GM23338 (cell line): ENCODE data around the gene B4GALT3. TPM values are rescaled to one million over a fixed set of nuclear protein-coding genes. Genes with fewer than 3 reads are reported as not detected.

Source experiments
- ATAC-seq: fragments of 200-7000 bp; cut with Tn5 transposase; 3 replicates; pipeline ENCODE4 v1.9.1; 2020
- DNase-seq: peaks from one replicate; pipeline ENCODE4 v3.0.0-alpha.2; 2015; ENCODE audit warnings: low spot score
- H2AFZ ChIP-seq: fragments of 200-600 bp; sonication (generic); 2 replicates; pipeline ENCODE4 v1.8.0; 2016; ENCODE audit warnings: antibody characterized with exemption, mild to moderate bottlenecking, moderate library complexity
- H3F3A ChIP-seq: fragments of 200-600 bp; sonication (generic); replicated peaks from 2 replicates; pipeline ENCODE4 v1.8.0; 2017; ENCODE audit warnings: antibody characterized with exemption, mixed run types, low read depth
- H3K27ac ChIP-seq: fragments of 200-600 bp; sonication (generic); 2 replicates; pipeline ENCODE4 v1.6.1; 2016; ENCODE audit warnings: low read depth
- H3K27me3 ChIP-seq: fragments of 200-600 bp; sonication (generic); 2 replicates; pipeline ENCODE4 v1.8.0; 2016; ENCODE audit warnings: mild to moderate bottlenecking, mixed run types, moderate library complexity; ENCODE audit not compliant: insufficient read depth
- H3K36me3 ChIP-seq: fragments of 200-600 bp; sonication (generic); 2 replicates; pipeline ENCODE4 v1.8.0; 2016; ENCODE audit warnings: mild to moderate bottlenecking; ENCODE audit not compliant: insufficient read depth
- H3K4me1 ChIP-seq: fragments of 200-600 bp; sonication (generic); 2 replicates; pipeline ENCODE4 v1.8.0; 2016; ENCODE audit warnings: mild to moderate bottlenecking, moderate library complexity; ENCODE audit not compliant: insufficient read depth
- H3K4me2 ChIP-seq: fragments of 200-600 bp; sonication (generic); 2 replicates; pipeline ENCODE4 v1.7.1; 2017; ENCODE audit warnings: mixed run types
- H3K4me3 ChIP-seq: fragments of 200-600 bp; sonication (generic); 2 replicates; pipeline ENCODE4 v1.6.1; 2016; ENCODE audit warnings: mixed run types
- H3K79me2 ChIP-seq: fragments of 200-600 bp; sonication (generic); replicated peaks from 2 replicates; pipeline ENCODE4 v1.8.0; 2017; ENCODE audit warnings: mild to moderate bottlenecking; ENCODE audit not compliant: insufficient read depth
- H3K9me2 ChIP-seq: fragments of 200-600 bp; sonication (generic); 2 replicates; pipeline ENCODE4 v1.8.0; 2017; ENCODE audit not compliant: insufficient read depth
- H4K20me1 ChIP-seq: fragments of 200-600 bp; sonication (generic); replicated peaks from 2 replicates; pipeline ENCODE4 v1.8.0; 2017; ENCODE audit warnings: mild to moderate bottlenecking; ENCODE audit not compliant: insufficient read depth
- H3K27ac Mint-ChIP-seq: 2 replicates; pipeline ENCODE4 v1.8.0; 2020; ENCODE audit warnings: inconsistent platforms, mild to moderate bottlenecking, moderate library complexity, mixed read lengths
- H3K27me3 Mint-ChIP-seq: 3 replicates; pipeline ENCODE4 v1.8.0; 2022; ENCODE audit warnings: low read depth, mild to moderate bottlenecking, moderate library complexity, mixed read lengths, inconsistent platforms; ENCODE audit not compliant: insufficient read depth, poor library complexity
- H3K36me3 Mint-ChIP-seq: 3 replicates; pipeline ENCODE4 v1.8.0; 2021; ENCODE audit warnings: low read depth, mild to moderate bottlenecking, inconsistent platforms, moderate library complexity, mixed read lengths
- H3K4me1 Mint-ChIP-seq: 3 replicates; pipeline ENCODE4 v1.8.0; 2020; ENCODE audit warnings: mild to moderate bottlenecking, inconsistent platforms, mixed read lengths
- H3K4me3 Mint-ChIP-seq: 3 replicates; pipeline ENCODE4 v1.8.0; 2021; ENCODE audit warnings: moderate library complexity, mild to moderate bottlenecking, inconsistent platforms, mixed read lengths
- H3K9me3 Mint-ChIP-seq: 3 replicates; pipeline ENCODE4 v1.8.0; 2020; ENCODE audit warnings: moderate library complexity, mild to moderate bottlenecking, inconsistent platforms, mixed read lengths
- CREB1 ChIP-seq: fragments of 250-450 bp; sonication (Bioruptor Pico); IDR thresholded peaks from 2 replicates; pipeline ENCODE4 v1.5.0; 2020; ENCODE audit warnings: low read depth, mild to moderate bottlenecking, moderate library complexity
- CTCF ChIP-seq, 2 experiments: fragments of 200-600 bp in 1 of 2; sonication (generic) in 1 of 2; conservative IDR thresholded peaks; 2 replicates each; pipeline versions ENCODE4 v1.5.1 to v1.6.1; 2016 to 2017; ENCODE audit warnings: antibody characterized with exemption in 2 of 2, low read depth in 2 of 2, mild to moderate bottlenecking in 2 of 2, moderate library complexity in 1 of 2
- ETS1 ChIP-seq: IDR thresholded peaks from 2 replicates; pipeline ENCODE4 v1.6.1; 2016; ENCODE audit warnings: antibody characterized with exemption
- EZH2 ChIP-seq: fragments of 200-600 bp; sonication (generic); IDR thresholded peaks from one replicate; pipeline ENCODE4 v1.8.0; 2017; ENCODE audit warnings: antibody characterized with exemption, mild to moderate bottlenecking, low read depth; ENCODE audit not compliant: unreplicated experiment
- EZH2phosphoT487 ChIP-seq: fragments of 200-600 bp; sonication (generic); IDR thresholded peaks from one replicate; pipeline ENCODE4 v1.8.1; 2018; ENCODE audit warnings: antibody characterized with exemption; ENCODE audit not compliant: unreplicated experiment
- JUNB ChIP-seq: IDR thresholded peaks from one replicate; pipeline ENCODE4 v1.6.1; 2016; ENCODE audit warnings: antibody characterized with exemption; ENCODE audit not compliant: unreplicated experiment
- POLR2AphosphoS5 ChIP-seq: IDR thresholded peaks from 2 replicates; pipeline ENCODE4 v1.6.1; 2016; ENCODE audit warnings: antibody characterized with exemption, low read depth
- REST ChIP-seq: IDR thresholded peaks from one replicate; pipeline ENCODE4 v1.6.1; 2018; ENCODE audit warnings: antibody characterized with exemption; ENCODE audit not compliant: unreplicated experiment
- STAT1 ChIP-seq: IDR thresholded peaks from one replicate; pipeline ENCODE4 v1.6.1; 2016; ENCODE audit warnings: antibody characterized with exemption; ENCODE audit not compliant: unreplicated experiment
- ZNF114 ChIP-seq: fragments of 250-450 bp; sonication (Bioruptor Pico); IDR thresholded peaks from 2 replicates; pipeline ENCODE4 v1.5.0; 2020; ENCODE audit warnings: mild to moderate bottlenecking, moderate library complexity
- ZNF331 ChIP-seq: fragments of 250-450 bp; sonication (Bioruptor Pico); IDR thresholded peaks from 2 replicates; pipeline ENCODE4 v1.5.0; 2020; ENCODE audit warnings: low read depth, mild to moderate bottlenecking, moderate library complexity
- polyA plus RNA-seq: library from polyadenylated mRNA; unstranded; fragments of >200 nt; fragmentation: Nextera tagmentation; extraction: Ambion mirVana; gene quantifications from 2 replicates; pipeline ENCODE4 v1.2.1, GENCODE V29; 2016
- total RNA-seq: library from RNA; depleted of rRNA; stranded (reverse); fragments of >200 nt; shearing (Covaris generic); gene quantifications from 2 replicates; pipeline ENCODE4 v1.2.3, GENCODE V29; 2014

Gene B4GALT3
- total and polyA plus RNA-seq, 2 experiments from 2014 or later = 24.2 to 35.8 TPM

- peak; percentile 63 for ATAC-seq
- Mint-ChIP-seq H3K9me3 (no peaks in the 10 kb centered on the region), H3K4me3 (no peak overlapping the region; the same call in 2 of the 3 replicates)
Observed at GRCh38 chr1:161131523-161132409, 45.5 kb downstream of the B4GALT3 start.

More at GRCh38 chr1:161131523-161132409, 45.5 kb downstream of the B4GALT3 start:
- Histone ChIP-seq H3K36me3 (peaks cover 20% of the 10 kb centered on the region), H4K20me1 (no peaks in the 10 kb centered on the region; the same call in none of the 2 replicates), H3K9me2 (no peaks in the 10 kb centered on the region; the same call in 1 of the 2 replicates), H3K27ac (peak overlapping the region; percentile 97), H3K4me3 (peak overlapping the region; percentile 77), H2AFZ (peak overlapping the region; percentile 87), H3K27me3 (no peaks in the 10 kb centered on the region), H3K4me2 (peak overlapping the region; percentile 87), H3K79me2 (peaks cover 77% of the 10 kb centered on the region), H3F3A (peaks cover 24% of the 10 kb centered on the region), H3K4me1 (peaks cover 24% of the 10 kb centered on the region)
- Mint-ChIP-seq H3K27ac (peak overlapping the region; percentile 97), H3K36me3 (peaks cover 23% of the 10 kb centered on the region), H3K4me1 (peaks cover 23% of the 10 kb centered on the region), H3K27me3 (peaks cover 3% of the 10 kb centered on the region)
- peak; percentile 22 for DNase-seq
- TF ChIP-seq EZH2phosphoT487 (no peak), EZH2 (no peak), POLR2AphosphoS5 (no peak), ZNF331 (CRISPR knock-in tag) (no peak), CTCF (conservative IDR thresholded peaks at IDR 0.05; ENCODE audit: low read depth in 2 of 2) (no peak), REST (no peak), ZNF114 (CRISPR knock-in tag) (no peak), STAT1 (no peak), CREB1 (no peak), ETS1 (no peak), JUNB (no peak)
